GM21360 (cell line): Measurements from ENCODE around the gene CAMK2A.
"Not testable (repeated sequence)": the region's sequence is repeated elsewhere in the genome, so short reads cannot be mapped to it uniquely, and the experiment has no call there.

Source experiments
- ATAC-seq: cut with Tn5 transposase; IDR thresholded peaks from one replicate; pipeline ENCODE4 v1.9.1; 2021; ENCODE audit warnings: mild to moderate bottlenecking, moderate library complexity; ENCODE audit not compliant: unreplicated experiment

The CAMK2A gene

GRCh38 chr5:150238646-150239045 lies 50.9 kb downstream of the CAMK2A start:
- ATAC-seq: no peak

DNA sequence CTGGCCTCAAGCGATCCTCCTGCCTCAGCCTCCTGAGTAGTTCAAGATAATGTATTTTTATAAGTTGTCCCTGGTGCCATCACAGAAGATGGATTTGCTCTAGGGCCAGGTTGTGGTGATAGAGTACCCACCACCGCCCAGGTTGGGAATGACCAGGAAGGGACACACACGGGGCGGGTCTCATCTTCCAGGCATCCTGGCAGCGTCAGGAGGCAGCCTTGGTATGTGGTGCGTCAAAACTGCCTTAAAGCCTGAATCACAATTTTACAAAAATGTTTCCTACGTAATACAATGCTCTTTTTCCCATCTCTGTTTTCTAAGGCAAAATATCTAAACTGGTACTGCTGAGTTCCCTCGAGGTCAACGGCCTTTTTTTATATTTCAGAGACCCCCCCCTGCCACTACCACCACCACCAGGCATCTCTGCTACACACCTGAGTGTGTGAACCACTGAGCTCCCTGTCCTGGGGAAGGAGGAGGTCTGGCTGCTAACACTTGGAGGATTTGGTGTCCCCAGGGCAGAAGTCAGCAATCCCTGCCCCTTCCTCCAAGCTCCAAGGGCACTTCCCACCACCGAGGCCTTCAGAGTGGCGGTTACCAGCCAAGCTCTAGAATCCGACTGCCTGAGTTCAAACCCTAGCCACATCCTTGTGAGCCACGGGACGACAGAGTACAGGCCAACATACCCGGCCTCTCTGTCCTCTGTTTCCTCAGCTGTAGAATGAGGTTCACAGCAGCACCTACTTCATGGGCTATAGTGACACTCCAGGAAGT lies 52.4 kb downstream of the CAMK2A start:
- no peak for ATAC-seq

DNA sequence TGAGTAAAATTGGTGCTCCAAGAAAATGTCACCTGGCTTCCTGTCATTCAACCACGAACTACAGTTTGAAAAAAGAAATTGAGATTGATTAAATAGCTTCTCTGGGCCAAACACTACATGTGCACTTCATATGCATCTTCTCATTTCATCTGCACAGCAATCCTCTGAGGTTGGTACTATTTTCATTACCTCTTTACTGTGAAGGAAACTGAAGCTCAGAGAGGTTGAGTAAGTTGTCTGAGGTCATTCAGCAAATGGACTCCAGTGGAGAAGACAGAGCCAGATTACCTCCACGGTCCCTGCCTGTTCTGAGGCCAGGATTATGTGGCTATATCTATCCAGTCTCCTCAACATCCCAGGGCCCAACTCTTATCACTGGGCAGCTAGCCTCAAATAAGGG lies 53.3 kb downstream of the CAMK2A start:
- no peak for ATAC-seq

DNA sequence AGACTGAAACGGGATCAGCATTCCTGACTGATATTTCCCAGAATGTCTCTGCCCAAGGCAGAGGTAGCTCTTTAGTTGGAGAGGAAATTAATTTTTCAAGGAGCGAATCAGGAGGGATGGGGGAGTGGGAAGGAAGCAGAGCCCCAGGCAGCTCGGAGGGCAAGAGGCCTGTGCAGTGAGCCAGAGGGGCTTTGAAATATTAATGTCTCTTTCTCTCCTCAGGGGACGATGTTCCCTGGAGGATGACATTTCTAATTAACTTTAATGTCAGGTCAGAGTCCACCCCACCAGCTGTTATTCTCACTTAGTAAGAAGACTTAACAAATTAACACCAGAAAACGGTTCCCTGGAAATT lies 54.1 kb downstream of the CAMK2A start:
- ATAC-seq: no peak

GRCh38 chr5:150234576-150235499 lies 54.7 kb downstream of the CAMK2A start:
- no peak for ATAC-seq

DNA sequence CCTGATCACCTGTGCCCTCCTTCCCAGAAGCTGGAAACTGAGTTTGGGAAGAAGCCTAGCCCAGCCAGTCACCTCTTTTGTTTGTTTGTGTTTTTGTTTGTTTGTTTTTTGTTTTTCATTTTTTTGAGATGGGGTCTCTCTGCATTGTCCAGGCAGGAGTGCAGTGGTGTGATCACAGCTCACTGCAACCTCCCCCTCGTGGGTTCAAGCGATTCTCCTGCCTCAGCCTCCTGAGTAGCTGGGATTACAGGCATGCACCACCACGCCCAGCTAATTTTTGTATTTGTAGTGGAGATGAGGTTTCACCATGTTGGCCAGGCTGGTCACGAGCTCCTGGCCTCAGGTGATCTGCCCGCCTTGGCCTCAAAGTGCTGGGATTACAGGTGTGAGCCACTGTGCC lies 55.9 kb downstream of the CAMK2A start:
- ATAC-seq: not testable (repeated sequence)

GRCh38 chr5:150230842-150231241 lies 58.7 kb downstream of the CAMK2A start:
- ATAC-seq: no peak

DNA sequence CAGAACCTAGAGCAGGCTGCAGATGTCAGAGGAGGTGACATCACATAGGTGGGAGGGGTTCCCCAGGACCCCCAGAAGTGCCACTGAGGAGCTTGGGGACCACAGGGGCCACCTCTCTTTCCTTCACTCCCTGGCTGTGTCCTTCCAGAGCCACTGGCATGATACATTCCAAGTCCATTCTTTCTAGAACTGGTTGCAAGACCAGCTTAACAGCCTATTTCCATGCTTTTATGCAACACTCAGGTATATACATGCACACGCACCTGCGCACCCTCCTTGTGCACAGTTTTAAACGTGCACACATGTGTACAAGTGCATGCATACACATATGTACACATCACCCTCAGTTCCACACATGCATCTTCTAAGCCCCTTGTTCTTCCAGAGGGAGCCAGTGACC lies 60.0 kb downstream of the CAMK2A start:
- ATAC-seq: no peak

DNA sequence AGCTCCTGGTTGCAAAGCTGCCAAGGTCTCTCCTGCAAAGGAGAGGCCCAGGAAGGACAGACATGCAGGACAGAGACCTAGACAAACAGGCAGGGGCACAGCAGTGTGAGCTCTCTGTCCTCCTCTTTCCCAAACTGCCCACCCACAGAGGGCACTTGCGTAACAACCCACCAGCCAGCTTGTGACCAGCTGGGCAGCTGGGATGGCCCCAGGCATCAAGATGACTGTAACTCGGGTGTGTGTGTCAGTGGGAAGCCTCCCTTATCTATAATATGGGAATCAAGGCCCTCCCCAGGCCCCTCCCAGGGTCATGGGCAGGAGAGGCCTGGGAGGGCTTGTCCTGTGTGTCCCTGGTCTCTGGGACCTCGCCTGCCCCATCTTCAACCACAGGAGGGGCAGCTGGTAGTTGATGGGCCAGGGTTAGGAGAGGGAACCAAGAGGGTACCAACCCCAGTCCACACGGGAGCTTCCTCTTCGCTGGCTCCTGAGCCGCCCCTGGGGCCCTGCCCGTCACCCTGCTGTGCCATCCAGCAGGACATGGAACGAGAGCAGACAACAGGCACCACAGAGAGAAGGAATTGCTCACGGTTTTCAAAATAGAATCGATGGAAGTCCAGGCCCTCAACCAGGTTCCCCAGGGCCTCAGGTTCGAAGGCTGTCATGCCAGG lies 61.8 kb downstream of the CAMK2A start:
- ATAC-seq: no peak

- ATAC-seq: no peak
Measured at GRCh38 chr5:150227036-150227435, 62.5 kb downstream of the CAMK2A start.

- no peak for ATAC-seq
Measured at GRCh38 chr5:150224483-150225027, 65.0 kb downstream of the CAMK2A start.

DNA sequence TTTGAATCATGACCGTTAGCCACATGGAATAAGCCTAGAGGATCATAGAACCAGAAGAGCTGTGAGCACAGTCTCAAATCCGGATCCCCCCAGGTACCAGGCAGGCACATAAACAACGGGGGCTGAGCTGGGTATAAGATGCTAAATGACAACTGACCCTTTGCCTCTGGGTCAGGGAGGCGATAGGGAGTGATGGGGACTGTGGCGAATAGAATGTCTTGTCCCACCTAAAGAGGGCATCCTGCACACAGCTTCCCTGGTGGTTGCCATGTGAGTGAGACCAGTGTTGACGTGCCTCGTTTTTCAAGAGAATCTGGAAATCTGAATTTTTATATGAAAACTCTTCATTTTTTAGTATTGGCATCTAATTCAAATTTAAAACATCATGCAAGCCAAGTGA lies 66.1 kb downstream of the CAMK2A start:
- no peak for ATAC-seq

- no peak for ATAC-seq
Measured at GRCh38 chr5:150222906-150223305, 66.7 kb downstream of the CAMK2A start.

- ATAC-seq: no peak
Measured at GRCh38 chr5:150221471-150221870, 68.1 kb downstream of the CAMK2A start.

DNA sequence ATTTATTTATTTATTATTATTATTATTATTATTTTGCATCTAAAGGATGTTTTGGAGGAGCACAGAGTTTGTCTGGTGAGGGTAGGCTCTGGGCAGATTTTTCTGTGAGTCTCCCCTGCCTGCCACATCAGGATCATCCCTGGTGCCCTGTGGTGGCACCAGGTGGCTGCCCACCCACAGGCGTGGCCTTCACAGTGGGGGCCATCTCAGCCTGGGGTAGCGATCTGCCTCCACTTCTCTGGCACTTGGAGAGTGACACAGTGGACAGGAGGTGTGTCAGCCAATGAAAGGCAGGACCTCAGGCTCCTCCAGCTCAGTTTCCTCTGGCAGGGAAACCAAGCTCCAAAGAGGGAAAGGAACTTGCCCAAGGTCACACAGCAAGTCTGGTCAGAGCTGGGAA lies 69.7 kb downstream of the CAMK2A start:
- no peak for ATAC-seq

GRCh38 chr5:150219142-150219541 lies 70.4 kb downstream of the CAMK2A start:
- no peak for ATAC-seq

GRCh38 chr5:150218693-150219035 lies 70.9 kb downstream of the CAMK2A start:
- ATAC-seq: no peak

- peak; percentile 71 for ATAC-seq
Measured at GRCh38 chr5:150217873-150218692, 71.5 kb downstream of the CAMK2A start.

DNA sequence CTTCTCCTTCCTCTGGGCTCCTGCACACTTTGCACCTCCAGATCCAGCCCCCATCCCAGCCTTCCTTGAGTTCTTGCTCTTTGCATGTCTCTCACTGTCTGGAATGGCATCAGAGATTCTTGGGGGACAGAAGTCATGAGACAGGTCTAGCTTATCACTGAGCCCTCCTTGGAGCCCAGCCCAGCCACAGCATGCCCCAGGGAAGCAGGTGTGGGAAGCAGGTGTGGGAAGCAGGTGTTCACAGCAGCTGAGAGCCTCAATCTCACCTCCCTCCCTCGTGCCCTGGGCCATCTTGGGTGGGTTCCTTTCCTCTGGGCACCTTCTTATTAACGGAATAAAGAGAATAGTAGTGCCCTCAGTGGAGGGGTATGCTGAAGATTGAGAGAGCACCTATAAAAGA lies 72.5 kb downstream of the CAMK2A start:
- ATAC-seq: no peak
